ENCODE results near the gene CCKAR. TPM values are rescaled to one million over a fixed set of nuclear protein-coding genes. Genes with fewer than 3 reads are reported as not detected.

CCKAR gene
- total and polyA plus RNA-seq, 2 experiments from 2014 or later: 0.77 TPM; not detected in 1

- H3K27ac ChIP-seq: no peak overlapping the region
- no peaks in the 10 kb centered on the region for H4K20me1 ChIP-seq (ENCODE audit: insufficient read depth, poor library complexity, severe bottlenecking)
- TF ChIP-seq EZH2 (IDR thresholded peaks at IDR 0.05; ENCODE audit: borderline replicate concordance) (no peak), CTCF (IDR thresholded peaks at IDR 0.05; ENCODE audit: poor library complexity) (no peak), EZH2phosphoT487 (IDR thresholded peaks at IDR 0.05; ENCODE audit: low read depth, severe bottlenecking, unreplicated experiment) (no peak)
- no peak overlapping the region for H2AFZ ChIP-seq
- peaks cover 3% of the 10 kb centered on the region for H3K27me3 ChIP-seq
- H3K4me3 ChIP-seq: no peak overlapping the region
- no peak overlapping the region for H3K4me2 ChIP-seq
- H3K9me2 ChIP-seq (replicated peaks; ENCODE audit: insufficient read depth): no peaks in the 10 kb centered on the region
- no peaks in the 10 kb centered on the region for H3K79me2 ChIP-seq
- no peaks in the 10 kb centered on the region for H3K36me3 ChIP-seq (replicated peaks; ENCODE audit: insufficient read depth, low read depth)
- 53% methylated on average over 5 of the region's 5 CpGs for WGBS (ENCODE audit: low lambda C conversion rate, missing lambda C conversion rate)
- H3K9me3 ChIP-seq (ENCODE audit: low read depth): no peaks in the 10 kb centered on the region
- DNase-seq (ENCODE audit: low spot score): no peak
- peaks cover 6% of the 10 kb centered on the region for H3K4me1 ChIP-seq (ENCODE audit: insufficient read depth)
These were observed 5.8 kb downstream of the CCKAR start for GRCh38 chr4:26484516-26484915.

- no peak overlapping the region for H3K27ac ChIP-seq
- no peak overlapping the region for H2AFZ ChIP-seq
- 12% methylated on average over 2 of the region's 2 CpGs for WGBS (ENCODE audit: low lambda C conversion rate, missing lambda C conversion rate)
- TF ChIP-seq EZH2 (IDR thresholded peaks at IDR 0.05; ENCODE audit: borderline replicate concordance) (no peak), EZH2phosphoT487 (IDR thresholded peaks at IDR 0.05; ENCODE audit: low read depth, severe bottlenecking, unreplicated experiment) (no peak), CTCF (IDR thresholded peaks at IDR 0.05; ENCODE audit: poor library complexity) (no peak)
- H3K79me2 ChIP-seq: no peaks in the 10 kb centered on the region
- H3K4me3 ChIP-seq: no peak overlapping the region
- peaks cover 6% of the 10 kb centered on the region for H3K4me1 ChIP-seq (ENCODE audit: insufficient read depth)
- no peaks in the 10 kb centered on the region for H3K36me3 ChIP-seq (replicated peaks; ENCODE audit: insufficient read depth, low read depth)
- H3K27me3 ChIP-seq: no peaks in the 10 kb centered on the region
- H4K20me1 ChIP-seq (ENCODE audit: insufficient read depth, poor library complexity, severe bottlenecking): no peaks in the 10 kb centered on the region
- H3K4me2 ChIP-seq: no peak overlapping the region
- DNase-seq (ENCODE audit: low spot score): peak; percentile 29
- no peaks in the 10 kb centered on the region for H3K9me2 ChIP-seq (replicated peaks; ENCODE audit: insufficient read depth)
- H3K9me3 ChIP-seq (ENCODE audit: low read depth): no peaks in the 10 kb centered on the region
These were observed 6.2 kb downstream of the CCKAR start for GRCh38 chr4:26484032-26484515.

GRCh38 chr4:26482508-26483462 lies 7.5 kb downstream of the CCKAR start:
- whole genome bisulfite sequencing (ENCODE audit: low lambda C conversion rate, missing lambda C conversion rate): 54% methylated on average over 3 of the region's 3 CpGs
- no peaks in the 10 kb centered on the region for H3K79me2 ChIP-seq
- no peaks in the 10 kb centered on the region for H3K9me3 ChIP-seq (ENCODE audit: low read depth)
- H3K4me1 ChIP-seq (ENCODE audit: insufficient read depth): peaks cover 6% of the 10 kb centered on the region
- peak overlapping the region; percentile 22 for H3K27ac ChIP-seq
- no peaks in the 10 kb centered on the region for H4K20me1 ChIP-seq (ENCODE audit: insufficient read depth, poor library complexity, severe bottlenecking)
- TF ChIP-seq EZH2 (IDR thresholded peaks at IDR 0.05; ENCODE audit: borderline replicate concordance) (no peak), CTCF (IDR thresholded peaks at IDR 0.05; ENCODE audit: poor library complexity) (no peak), EZH2phosphoT487 (IDR thresholded peaks at IDR 0.05; ENCODE audit: low read depth, severe bottlenecking, unreplicated experiment) (no peak)
- no peaks in the 10 kb centered on the region for H3K27me3 ChIP-seq
- no peak overlapping the region for H2AFZ ChIP-seq
- H3K9me2 ChIP-seq (replicated peaks; ENCODE audit: insufficient read depth): no peaks in the 10 kb centered on the region
- H3K36me3 ChIP-seq (replicated peaks; ENCODE audit: insufficient read depth, low read depth): no peaks in the 10 kb centered on the region
- H3K4me3 ChIP-seq: no peak overlapping the region
- DNase-seq (ENCODE audit: low spot score): no peak
- H3K4me2 ChIP-seq: no peak overlapping the region
